ENCODE data around the gene PEMT. TPM values are rescaled to one million over a fixed set of nuclear protein-coding genes. Genes with fewer than 3 reads are reported as not detected.

The PEMT gene
- total RNA-seq, 4 donors from 2014 or later = 24.6 to 32.2 (median 28.2) TPM

DNA sequence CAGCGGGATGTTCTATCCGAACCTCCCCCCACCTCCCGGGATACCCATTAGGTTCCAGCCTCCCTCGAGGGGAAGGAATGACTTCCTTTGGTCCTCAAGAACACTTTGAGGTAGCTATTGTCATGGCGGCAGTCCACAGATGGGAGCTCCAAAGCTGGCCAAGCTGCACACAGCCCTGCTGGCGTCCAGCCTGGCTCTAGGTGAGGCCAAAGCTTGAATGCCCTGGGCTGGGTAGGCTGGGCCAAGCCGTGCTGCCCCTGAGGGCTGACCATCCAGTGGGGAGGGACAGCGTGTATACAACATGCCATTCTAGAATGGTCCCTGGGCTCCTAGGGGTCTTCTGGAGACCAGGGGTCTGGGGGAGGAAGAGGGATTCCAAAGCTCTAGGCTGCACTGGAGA, 43.5 kb downstream of the PEMT start:
- intact Hi-C loops (cut with DNase I) = no loop called here
- DNase-seq = no peak
- Histone ChIP-seq H3K4me3 (no peak overlapping the region), H3K9me3 (no peaks in the 10 kb centered on the region), H3K27me3 (no peaks in the 10 kb centered on the region), H3K4me1 (peaks cover 0 to 14% (median 0%) of the 10 kb centered on the region in 3 donors), H3K27ac (no peak overlapping the region), H3K36me3 (no peaks in the 10 kb centered on the region)
- WGBS, 2 donors = 83 to 86% methylated on average over 2 to 4 of the region's 8 CpGs
- TF ChIP-seq, protein P1, sequence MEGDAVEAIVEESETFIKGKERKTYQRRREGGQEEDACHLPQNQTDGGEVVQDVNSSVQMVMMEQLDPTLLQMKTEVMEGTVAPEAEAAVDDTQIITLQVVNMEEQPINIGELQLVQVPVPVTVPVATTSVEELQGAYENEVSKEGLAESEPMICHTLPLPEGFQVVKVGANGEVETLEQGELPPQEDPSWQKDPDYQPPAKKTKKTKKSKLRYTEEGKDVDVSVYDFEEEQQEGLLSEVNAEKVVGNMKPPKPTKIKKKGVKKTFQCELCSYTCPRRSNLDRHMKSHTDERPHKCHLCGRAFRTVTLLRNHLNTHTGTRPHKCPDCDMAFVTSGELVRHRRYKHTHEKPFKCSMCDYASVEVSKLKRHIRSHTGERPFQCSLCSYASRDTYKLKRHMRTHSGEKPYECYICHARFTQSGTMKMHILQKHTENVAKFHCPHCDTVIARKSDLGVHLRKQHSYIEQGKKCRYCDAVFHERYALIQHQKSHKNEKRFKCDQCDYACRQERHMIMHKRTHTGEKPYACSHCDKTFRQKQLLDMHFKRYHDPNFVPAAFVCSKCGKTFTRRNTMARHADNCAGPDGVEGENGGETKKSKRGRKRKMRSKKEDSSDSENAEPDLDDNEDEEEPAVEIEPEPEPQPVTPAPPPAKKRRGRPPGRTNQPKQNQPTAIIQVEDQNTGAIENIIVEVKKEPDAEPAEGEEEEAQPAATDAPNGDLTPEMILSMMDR (IDR thresholded peaks at IDR 0.05) = no peak
- TF ChIP-seq POLR2A (IDR thresholded peaks at IDR 0.05) = no peak

DNA sequence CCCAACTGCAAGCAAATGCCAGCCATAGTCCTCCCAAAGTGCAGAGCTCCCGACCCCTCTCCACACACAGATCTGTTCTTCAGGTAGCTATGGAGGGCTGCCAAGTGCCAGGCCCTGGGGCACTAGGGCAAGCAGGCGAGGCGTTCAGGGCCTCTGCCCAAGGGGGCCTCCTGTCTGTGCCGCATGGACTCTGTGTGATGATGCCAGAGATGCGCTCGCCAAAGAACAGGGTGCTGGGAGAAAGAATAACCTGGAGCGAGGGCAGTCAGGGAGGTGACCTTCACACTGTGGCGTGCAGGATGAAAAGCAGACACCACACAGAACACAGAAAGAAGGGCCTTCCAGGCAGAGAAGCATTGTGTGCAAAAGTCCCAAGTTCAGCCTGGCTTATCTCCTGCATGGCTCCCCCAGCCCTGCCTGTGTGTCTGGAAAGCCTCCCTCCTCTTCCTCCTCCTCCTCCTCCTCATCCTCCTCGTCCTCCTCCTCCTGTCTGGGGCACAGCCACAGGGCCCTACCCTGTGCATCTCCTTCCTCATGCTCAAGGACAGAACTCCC, 44.2 kb downstream of the PEMT start:
- H3K4me3 ChIP-seq = no peak overlapping the region
- no peaks in the 10 kb centered on the region for H3K36me3 ChIP-seq
- intact Hi-C loops (cut with DNase I) = no loop called here
- H3K27me3 ChIP-seq = no peaks in the 10 kb centered on the region
- 69 to 76% methylated on average over 4 to 5 of the region's 9 CpGs for WGBS, 2 donors
- H3K9me3 ChIP-seq = no peaks in the 10 kb centered on the region
- H3K4me1 ChIP-seq = peaks cover 0 to 14% (median 0%) of the 10 kb centered on the region in 3 donors
- TF ChIP-seq POLR2A (IDR thresholded peaks at IDR 0.05) = no peak
- TF ChIP-seq, protein P1 (IDR thresholded peaks at IDR 0.05) = no peak
- no peak overlapping the region for H3K27ac ChIP-seq
- no peak for DNase-seq

DNA sequence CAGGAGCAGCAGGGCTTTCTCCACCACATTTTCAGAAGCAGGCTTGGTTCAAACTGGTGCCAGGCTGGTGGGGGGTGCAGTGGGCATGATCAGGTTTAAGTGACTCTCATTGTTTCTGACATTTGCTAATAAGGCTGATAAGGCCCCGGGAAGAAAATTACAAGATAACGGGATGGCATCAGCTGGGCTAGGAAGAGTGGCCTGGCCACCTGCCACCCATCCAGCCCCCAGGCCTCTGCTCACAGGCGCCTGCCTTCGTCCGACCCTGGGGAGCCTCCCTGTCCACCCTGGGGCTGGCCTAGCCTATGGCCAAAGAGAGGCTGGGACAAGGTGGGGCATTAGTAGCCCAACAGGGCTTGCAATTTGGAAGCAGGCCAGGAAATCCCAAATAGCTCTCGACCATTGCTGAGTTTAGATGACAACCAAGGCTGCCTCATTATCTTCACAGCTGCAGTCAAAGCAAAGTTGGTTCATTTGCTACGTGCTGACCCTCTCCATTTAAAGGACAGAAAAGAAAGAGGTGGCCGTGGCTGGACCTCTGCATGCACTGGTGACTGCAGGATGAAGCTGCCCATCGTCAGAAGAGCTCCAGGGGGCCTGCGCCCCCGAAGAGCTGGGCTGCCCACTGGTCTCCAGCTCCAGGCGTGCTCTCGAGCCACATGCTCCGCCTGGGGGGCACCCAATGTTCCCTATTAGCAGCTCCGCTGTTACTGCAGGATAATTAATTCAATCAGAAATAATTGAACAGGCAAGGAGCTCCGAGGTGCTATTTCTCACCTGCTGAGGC, 44.9 kb downstream of the PEMT start:
- TF ChIP-seq POLR2A (IDR thresholded peaks at IDR 0.05) = no peak
- TF ChIP-seq, protein P1 (IDR thresholded peaks at IDR 0.05) = no peak
- intact Hi-C loops (cut with DNase I) = no loop called here
- no peak for DNase-seq
- Histone ChIP-seq H3K4me1 (peaks cover 0 to 18% (median 0%) of the 10 kb centered on the region in 3 donors), H3K27me3 (no peaks in the 10 kb centered on the region), H3K36me3 (no peaks in the 10 kb centered on the region), H3K4me3 (no peak overlapping the region), H3K9me3 (no peaks in the 10 kb centered on the region), H3K27ac (no peak overlapping the region)
- WGBS, 2 donors = 86 to 91% methylated on average over 8 to 9 of the region's 16 CpGs

DNA sequence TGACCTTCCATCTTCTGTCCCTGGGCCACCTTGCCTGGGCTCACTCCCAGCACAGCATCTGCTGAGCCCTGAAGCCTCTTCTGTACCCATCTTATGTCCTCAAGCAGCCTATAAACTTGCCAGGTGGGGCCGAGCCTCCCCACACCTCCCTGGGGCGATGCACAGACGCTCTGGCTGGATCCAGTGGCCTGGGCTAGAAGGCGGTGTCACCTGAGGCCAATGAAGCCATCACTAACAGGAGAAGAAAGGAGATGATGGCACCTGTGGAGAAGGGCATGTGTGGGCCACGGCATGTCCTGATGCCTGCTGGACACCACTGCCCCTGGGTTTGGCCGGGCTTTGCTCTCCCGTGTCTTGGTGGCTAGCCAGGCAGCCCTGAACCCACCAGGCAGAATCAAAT, 45.5 kb downstream of the PEMT start:
- intact Hi-C loops (cut with DNase I) = no loop called here
- TF ChIP-seq, protein P1 (IDR thresholded peaks at IDR 0.05) = no peak
- TF ChIP-seq POLR2A (IDR thresholded peaks at IDR 0.05) = no peak
- DNase-seq = no peak

DNA sequence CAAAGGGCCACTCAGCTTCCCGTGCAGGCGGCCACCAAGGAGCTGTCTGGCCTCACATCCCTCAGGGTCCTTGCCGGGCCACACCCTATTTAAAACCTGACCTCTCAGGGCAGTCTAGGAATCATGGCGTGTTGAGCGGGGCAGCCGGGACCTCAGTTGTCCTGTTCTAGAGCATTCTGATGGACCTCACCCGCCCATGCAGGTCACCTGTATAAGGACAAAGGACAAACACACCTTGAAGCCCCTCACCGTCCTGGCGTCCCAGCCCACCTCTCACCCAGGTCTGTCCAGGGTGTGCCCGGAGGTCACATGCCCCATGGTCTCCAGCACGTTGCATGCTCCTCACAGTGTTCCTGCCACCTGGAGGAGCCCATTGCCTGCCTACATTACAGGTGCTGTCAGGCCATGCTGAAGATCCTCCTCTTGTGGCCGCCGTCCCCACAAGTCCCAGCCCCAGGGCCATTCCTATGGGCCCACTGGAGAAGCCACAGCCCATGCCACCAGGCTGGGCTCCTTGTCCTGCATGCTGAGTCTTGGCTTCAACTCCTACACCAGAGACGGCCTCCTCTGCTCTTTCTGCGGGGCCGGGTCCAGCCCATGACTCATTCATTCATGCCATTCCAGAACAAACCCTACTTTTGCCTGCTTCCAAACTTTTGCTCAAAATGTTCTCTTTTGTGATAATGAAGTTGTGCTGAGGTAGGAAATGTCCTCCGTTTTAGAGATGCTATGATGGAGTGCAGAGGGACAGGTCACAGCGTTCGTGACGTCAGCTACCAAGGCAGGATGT, 46.3 kb downstream of the PEMT start:
- Histone ChIP-seq H3K27ac (no peak overlapping the region), H3K9me3 (no peaks in the 10 kb centered on the region), H3K4me1 (peaks cover 0 to 27% (median 0%) of the 10 kb centered on the region in 3 donors), H3K36me3 (no peaks in the 10 kb centered on the region), H3K27me3 (no peaks in the 10 kb centered on the region), H3K4me3 (no peak overlapping the region)
- DNase-seq = no peak
- TF ChIP-seq POLR2A (IDR thresholded peaks at IDR 0.05) = no peak
- WGBS, 2 donors = 57 to 73% methylated on average over 8 to 13 of the region's 20 CpGs
- intact Hi-C loops (cut with DNase I) = no loop called here

More for the DNA sequence above, 45.5 kb downstream of the PEMT start:
- no peak overlapping the region for H3K4me3 ChIP-seq
- WGBS, 2 donors = 80 to 88% methylated on average over 2 to 3 of the region's 7 CpGs
- no peak overlapping the region for H3K27ac ChIP-seq
- H3K27me3 ChIP-seq = no peaks in the 10 kb centered on the region
- H3K4me1 ChIP-seq = peaks cover 0 to 24% (median 0%) of the 10 kb centered on the region in 3 donors
- H3K9me3 ChIP-seq = no peaks in the 10 kb centered on the region
- no peaks in the 10 kb centered on the region for H3K36me3 ChIP-seq
